22Rv1 (cell line): ENCODE results near the gene KDM4B.

Experiments used
- H3K27ac ChIP-seq: fragments of 450-650 bp; 2 replicates; pipeline ENCODE4 v1.5.1; 2017
- CTCF ChIP-seq: fragments of 450-650 bp; IDR thresholded peaks from 2 replicates; pipeline ENCODE4 v1.5.1; 2017; ENCODE audit warnings: mild to moderate bottlenecking
- ZFX ChIP-seq: fragments of 450-650 bp; IDR thresholded peaks from 2 replicates; pipeline ENCODE4 v1.6.1; 2017; ENCODE audit warnings: antibody characterized with exemption, borderline replicate concordance

KDM4B gene

DNA sequence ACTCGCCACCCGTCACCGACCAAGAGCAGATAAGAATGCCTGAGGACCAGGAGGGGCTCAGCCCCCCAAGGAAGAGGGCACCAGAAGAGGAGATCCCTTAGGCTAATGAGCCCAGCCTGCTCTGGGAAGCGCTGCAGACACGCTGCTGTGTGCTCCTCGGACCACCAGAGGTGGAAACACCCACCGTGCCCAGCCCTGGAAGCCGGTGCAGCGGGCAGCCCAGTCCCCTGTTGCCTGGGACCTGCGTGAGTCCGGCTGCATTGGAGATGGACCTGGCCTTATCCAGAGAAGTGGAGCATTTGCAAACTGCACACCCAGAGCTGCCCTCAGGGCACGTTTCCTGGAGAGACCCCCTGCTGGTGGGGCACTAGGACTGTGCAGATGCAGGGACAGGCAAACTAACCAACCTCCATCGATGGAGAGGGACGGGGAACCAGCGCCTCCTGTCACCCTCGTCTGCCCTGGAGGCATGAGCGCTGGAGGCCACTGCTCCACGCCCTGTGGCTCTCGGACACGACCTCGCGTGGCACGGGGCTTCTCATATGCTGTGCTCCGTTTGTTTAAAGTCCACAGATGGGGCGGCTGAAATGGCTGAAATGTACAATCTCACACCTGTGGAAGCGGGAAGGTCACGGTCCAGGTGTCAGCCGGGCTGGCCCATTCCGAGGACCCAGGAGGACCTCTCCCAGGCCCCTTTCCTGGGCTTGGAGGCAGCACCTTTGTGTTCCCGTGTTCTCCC lies 153.9 kb downstream of the KDM4B start:
- TF ChIP-seq CTCF (no peak), ZFX (no peak)

DNA sequence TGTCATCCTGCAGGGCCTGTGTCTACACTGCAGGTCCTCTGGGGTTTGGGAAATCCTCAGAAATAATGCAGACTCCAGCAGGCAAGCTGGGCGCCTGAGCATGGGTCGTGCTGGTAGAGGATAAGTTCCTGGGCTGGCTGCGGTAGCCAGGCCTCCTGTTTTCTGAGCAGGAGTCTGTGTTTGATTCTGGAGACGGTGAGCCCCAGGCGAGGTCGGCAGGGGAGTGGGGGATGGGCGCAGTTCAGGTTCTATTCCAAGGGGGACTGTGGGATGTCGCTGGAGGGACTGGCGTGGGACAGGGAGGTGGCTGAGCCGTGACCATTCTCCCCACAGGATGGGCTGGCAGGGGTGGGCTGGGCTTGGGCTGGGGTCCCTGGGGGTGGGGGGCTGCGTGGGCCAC lies 154.7 kb downstream of the KDM4B start:
- H3K27ac ChIP-seq = no peak overlapping the region
- TF ChIP-seq ZFX = no peak
- TF ChIP-seq CTCF = no peak

More for the DNA sequence above, 153.9 kb downstream of the KDM4B start:
- no peak overlapping the region for H3K27ac ChIP-seq

DNA sequence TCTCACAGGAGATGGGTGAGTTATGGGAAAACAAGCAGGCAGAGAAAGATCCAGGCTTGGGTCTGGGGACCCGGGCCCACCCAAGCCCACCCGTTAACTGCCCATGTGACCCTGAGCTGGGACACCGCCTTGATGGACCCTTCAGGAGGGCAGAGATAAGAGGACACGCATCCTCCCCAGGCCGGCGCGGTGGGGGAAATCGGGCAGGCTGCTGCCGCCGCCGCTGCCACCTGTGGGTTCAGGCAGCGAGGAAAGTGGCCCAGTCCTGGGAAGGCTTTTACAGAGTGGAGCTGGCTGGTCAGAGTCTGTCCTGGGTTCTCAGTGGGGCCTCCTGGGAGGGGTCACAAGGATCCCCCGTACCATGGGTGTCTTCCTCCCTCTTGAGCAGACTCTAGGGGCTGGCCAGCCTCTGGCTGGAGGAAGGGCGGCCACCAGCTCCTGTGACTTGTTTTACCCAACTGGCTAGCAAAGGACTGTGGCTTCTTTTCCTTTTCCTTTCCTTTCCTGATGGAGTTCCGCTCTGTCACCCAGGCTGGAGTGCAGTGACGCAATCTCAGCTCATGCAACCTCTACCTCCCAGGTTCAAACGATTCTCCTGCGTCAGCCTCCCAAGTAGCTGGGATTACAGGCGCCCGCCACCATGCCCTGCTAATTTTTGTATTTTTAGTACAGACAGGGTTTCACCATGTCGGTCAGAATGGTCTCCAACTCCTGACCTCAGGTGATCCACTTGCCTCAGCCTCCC lies 155.4 kb downstream of the KDM4B start:
- TF ChIP-seq CTCF (no peak), ZFX (no peak)
- H3K27ac ChIP-seq = no peak overlapping the region

GRCh38 chr19:5125376-5125775 lies 156.5 kb downstream of the KDM4B start:
- no peak for TF ChIP-seq CTCF
- no peak for TF ChIP-seq ZFX
- H3K27ac ChIP-seq = no peak overlapping the region

GRCh38 chr19:5125797-5126497 lies 157.0 kb downstream of the KDM4B start:
- no peak overlapping the region for H3K27ac ChIP-seq
- TF ChIP-seq ZFX = no peak
- no peak for TF ChIP-seq CTCF

DNA sequence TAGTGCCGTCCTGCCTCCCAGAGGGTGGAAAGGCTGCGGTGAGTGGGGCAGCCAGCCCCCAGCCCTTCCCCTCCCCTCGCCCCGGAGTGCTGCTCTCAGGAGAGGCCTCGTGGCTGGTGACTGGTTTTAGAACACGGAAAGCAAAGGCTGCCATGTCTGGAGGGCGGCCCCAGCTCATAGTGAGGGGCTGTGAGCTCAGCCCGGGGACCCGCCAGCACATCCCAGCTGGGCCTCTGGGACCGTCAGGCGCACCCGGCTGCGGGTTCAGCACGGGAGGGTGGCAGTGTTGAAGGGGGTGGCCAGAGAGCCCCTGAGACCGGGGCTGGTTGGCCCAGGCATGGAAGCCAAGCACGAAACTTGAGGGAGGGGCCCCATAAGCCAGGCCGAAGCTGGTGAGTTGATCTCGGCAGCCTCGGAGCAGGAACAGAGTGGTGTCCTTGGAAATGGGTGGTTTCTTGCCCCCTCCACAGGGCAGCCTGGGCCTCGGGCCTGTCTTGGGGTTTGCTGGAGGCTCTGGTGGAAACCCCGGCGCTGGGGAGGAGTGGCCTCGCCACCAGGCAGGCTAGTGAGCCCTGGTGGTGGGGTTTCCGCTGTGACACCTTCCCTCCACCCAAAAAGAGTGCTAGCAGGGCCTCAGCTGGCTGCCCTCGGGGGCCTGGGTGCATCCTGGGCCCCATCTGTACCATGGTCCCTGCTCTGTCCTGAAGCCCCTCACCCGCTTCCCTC lies 157.7 kb downstream of the KDM4B start:
- H3K27ac ChIP-seq = no peak overlapping the region
- TF ChIP-seq ZFX = no peak
- no peak for TF ChIP-seq CTCF
